HEK293T (cell line): ENCODE measurements around the gene HCFC1R1.
"Not testable (repeated sequence)": the region's sequence is repeated elsewhere in the genome, so short reads cannot be mapped to it uniquely, and the experiment has no call there.

Source experiments
- ELF4 ChIP-seq: fragments of 450-650 bp; IDR thresholded peaks from 2 replicates; pipeline ENCODE4 v1.6.1; 2017; ENCODE audit warnings: antibody characterized with exemption
- FOXA1 ChIP-seq: fragments of 450-650 bp; IDR thresholded peaks from 2 replicates; pipeline ENCODE4 v1.6.1; 2016; ENCODE audit warnings: mild to moderate bottlenecking
- FOXM1 ChIP-seq: fragments of 450-650 bp; IDR thresholded peaks from 2 replicates; pipeline ENCODE4 v1.6.1; 2017; ENCODE audit warnings: mild to moderate bottlenecking, borderline replicate concordance
- HDGF ChIP-seq: fragments of 450-650 bp; IDR thresholded peaks from 2 replicates; pipeline ENCODE4 v1.6.1; 2017; ENCODE audit warnings: antibody characterized with exemption, borderline replicate concordance
- SP1 ChIP-seq: fragments of 450-650 bp; IDR thresholded peaks from 2 replicates; pipeline ENCODE4 v1.6.1; 2017
- SUZ12 ChIP-seq: fragments of 450-650 bp; IDR thresholded peaks from 2 replicates; pipeline ENCODE4 v1.6.1; 2016; ENCODE audit warnings: mild to moderate bottlenecking
- ZNF384 ChIP-seq: fragments of 450-650 bp; IDR thresholded peaks from 2 replicates; pipeline ENCODE4 v1.6.1; 2016

DNA sequence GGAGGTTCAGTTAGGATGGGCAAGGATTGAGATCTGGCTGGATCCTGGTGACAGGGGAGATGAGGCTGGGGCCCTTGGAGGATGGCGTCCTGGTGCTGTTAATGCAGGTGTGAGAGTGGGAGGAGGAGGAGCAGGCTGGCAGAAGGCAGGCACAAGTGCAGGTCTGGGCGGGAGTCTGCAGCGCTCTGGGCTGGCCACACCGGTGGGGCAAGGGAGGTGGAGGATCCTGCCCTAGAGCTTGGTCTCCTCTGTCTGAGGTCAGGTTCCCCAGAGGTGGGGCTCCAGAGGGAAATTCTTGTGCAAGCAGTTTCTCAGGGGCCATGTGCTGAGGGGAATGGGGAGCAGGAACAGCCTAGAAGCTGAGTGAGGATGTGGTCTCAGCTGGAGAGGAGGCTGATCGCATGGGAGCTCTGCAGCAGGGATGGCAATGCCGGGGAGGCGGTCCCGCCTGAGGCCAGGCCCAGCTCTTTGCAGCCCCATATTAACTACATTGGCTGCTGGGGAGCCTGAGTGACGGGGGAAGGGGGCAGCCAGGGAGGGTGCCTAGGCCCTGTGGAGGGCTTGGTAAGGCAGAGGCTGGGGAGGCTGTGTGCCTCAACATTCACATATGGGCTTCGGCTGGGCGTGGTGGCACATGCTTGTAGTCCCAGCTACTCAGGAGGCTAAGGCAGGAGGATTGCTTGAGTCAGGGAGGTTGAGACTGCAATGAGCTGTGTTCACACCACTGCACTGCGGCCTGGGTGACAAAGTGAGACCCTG, 29.0 kb upstream of the HCFC1R1 start:
- not testable (repeated sequence) for TF ChIP-seq SP1, HDGF, FOXA1, SUZ12, FOXM1, ELF4, ZNF384
